Stomach (tissue), 9 donors: ENCODE results near the gene SEMA4D. TPM values are rescaled to one million over a fixed set of nuclear protein-coding genes. Genes with fewer than 3 reads are reported as not detected.

Experiments
- DNase-seq, 2 donors: peaks; one replicate each; pipeline versions ENCODE4 v3.0.0 to v3.0.0-alpha.2; 2013 to 2019
- H3K27ac ChIP-seq, 5 donors: fragments of 200-600 bp in 4 of 5; sonication (generic) in 4 of 5; one replicate each; pipeline ENCODE4 v1.5.1; 2013 to 2019; ENCODE audit warnings: mild to moderate bottlenecking in 1 of 5, moderate library complexity in 1 of 5
- H3K27me3 ChIP-seq, 3 donors: fragments of 200-600 bp; sonication (generic); one replicate each; pipeline ENCODE4 v1.5.1; 2017 to 2019; ENCODE audit warnings: mixed run types in 1 of 3
- H3K36me3 ChIP-seq, 4 donors: fragments of 200-600 bp; sonication (generic); 1 replicate in 3 of 4; 2 replicates in 1 of 4; pipeline ENCODE4 v1.5.1; 2016 to 2019
- H3K4me1 ChIP-seq, 4 donors: fragments of 200-600 bp; sonication (generic); one replicate each; pipeline ENCODE4 v1.5.1; 2016 to 2019
- H3K4me3 ChIP-seq, 4 donors: fragments of 200-600 bp; sonication (generic) in 3 of 4; one replicate each; pipeline ENCODE4 v1.5.1; 2016 to 2019; ENCODE audit warnings: mild to moderate bottlenecking in 1 of 4
- H3K9me3 ChIP-seq, 4 donors: fragments of 200-600 bp; sonication (generic); one replicate each; pipeline ENCODE4 v1.5.1; 2016 to 2019
- EP300 ChIP-seq: sonication (generic); formaldehyde crosslinking; IDR thresholded peaks from one replicate; pipeline ENCODE4 v1.6.1; 2017; ENCODE audit warnings: antibody characterized with exemption
- POLR2A ChIP-seq, 4 donors: fragments of 450-650 bp; IDR thresholded peaks; one replicate each; pipeline ENCODE4 v1.6.1; 2016; ENCODE audit warnings: antibody characterized with exemption in 4 of 4, control low read depth in 2 of 4, mild to moderate bottlenecking in 1 of 4, moderate library complexity in 1 of 4
- POLR2AphosphoS5 ChIP-seq, 3 donors: sonication (generic); formaldehyde crosslinking; IDR thresholded peaks; one replicate each; pipeline ENCODE4 v1.6.1; 2016; ENCODE audit warnings: antibody characterized with exemption in 3 of 3
- WGBS, 5 donors: extraction: QIAGEN DNeasy Blood & Tissue Kit in 3 of 5; methylation state at CpG; one replicate each; pipeline versions ENCODE4 v1.1.5 to v1.1.7; 2013 to 2018; 5-methylcytosine and 5-hydroxymethylcytosine counted together
- intact Hi-C: fragments of 100-400 bp; cut with DNase I; formaldehyde crosslinking; loops from one replicate; pipeline ENCODE4 v1.15.1; 2023; ENCODE audit warnings: low total_unique reads
- polyA plus RNA-seq, 3 donors: library from polyadenylated mRNA; stranded (reverse); fragments of 200-250 nt; gene quantifications; one replicate each; pipeline ENCODE4 v1.2.3, GENCODE V29; 2013
- total RNA-seq, 5 donors: library from RNA; depleted of rRNA; stranded (reverse); fragments of >200 nt; gene quantifications; one replicate each; pipeline versions ENCODE4 v1.1.0 to v1.2.3, GENCODE V29; 2014 to 2016
- TF ChIP-seq, protein P1 (sequence below), 7 experiments: fragments of 450-650 bp in 4 of 7; fragments of 200-600 bp in 3 of 7; sonication (generic) in 3 of 7; IDR thresholded peaks; one replicate each; pipeline ENCODE4 v1.5.1; 2016 to 2019; ENCODE audit warnings: antibody characterized with exemption in 7 of 7, control low read depth in 2 of 7, mild to moderate bottlenecking in 1 of 7
- donor health status: healthy with polysubstance abuse.
- donor health status: Bipolar disorder and iron deficiency.
- donor health status: healthy.

SEMA4D gene
- total and polyA plus RNA-seq, 8 donors: 4.9 to 43.3 (median 12.5) TPM

DNA sequence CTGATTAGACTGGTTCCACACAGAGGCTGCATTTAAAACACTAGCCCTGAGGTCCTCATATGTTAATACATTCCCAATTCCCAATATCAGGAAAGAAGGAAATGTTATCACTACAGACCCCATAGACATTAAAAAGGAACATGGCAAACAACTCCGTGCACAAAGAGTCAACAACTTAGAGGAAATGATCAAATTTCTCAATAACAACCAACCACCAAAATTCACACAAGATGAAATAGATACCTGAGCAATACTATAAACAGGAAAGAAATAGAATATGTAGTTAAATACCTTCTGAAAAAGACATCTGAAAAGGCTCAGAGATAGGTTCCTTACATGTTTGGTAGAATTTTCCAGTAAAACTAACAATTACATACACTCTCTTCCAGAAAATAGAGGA lies 28.9 kb downstream of the SEMA4D start:
- Histone ChIP-seq H3K4me1 (peaks cover 0 to 76% (median 31%) of the 10 kb centered on the region in 4 donors), H3K27me3 (no peaks in the 10 kb centered on the region), H3K27ac (peak overlapping the region in 2 of 5 donors; percentile 42 to 47), H3K4me3 (no peak overlapping the region), H3K9me3 (no peaks in the 10 kb centered on the region), H3K36me3 (no peaks in the 10 kb centered on the region)
- TF ChIP-seq POLR2AphosphoS5 (IDR thresholded peaks at IDR 0.05) (no peak), EP300 (no peak), POLR2A (IDR thresholded peaks at IDR 0.05) (no peak)
- TF ChIP-seq, protein P1, sequence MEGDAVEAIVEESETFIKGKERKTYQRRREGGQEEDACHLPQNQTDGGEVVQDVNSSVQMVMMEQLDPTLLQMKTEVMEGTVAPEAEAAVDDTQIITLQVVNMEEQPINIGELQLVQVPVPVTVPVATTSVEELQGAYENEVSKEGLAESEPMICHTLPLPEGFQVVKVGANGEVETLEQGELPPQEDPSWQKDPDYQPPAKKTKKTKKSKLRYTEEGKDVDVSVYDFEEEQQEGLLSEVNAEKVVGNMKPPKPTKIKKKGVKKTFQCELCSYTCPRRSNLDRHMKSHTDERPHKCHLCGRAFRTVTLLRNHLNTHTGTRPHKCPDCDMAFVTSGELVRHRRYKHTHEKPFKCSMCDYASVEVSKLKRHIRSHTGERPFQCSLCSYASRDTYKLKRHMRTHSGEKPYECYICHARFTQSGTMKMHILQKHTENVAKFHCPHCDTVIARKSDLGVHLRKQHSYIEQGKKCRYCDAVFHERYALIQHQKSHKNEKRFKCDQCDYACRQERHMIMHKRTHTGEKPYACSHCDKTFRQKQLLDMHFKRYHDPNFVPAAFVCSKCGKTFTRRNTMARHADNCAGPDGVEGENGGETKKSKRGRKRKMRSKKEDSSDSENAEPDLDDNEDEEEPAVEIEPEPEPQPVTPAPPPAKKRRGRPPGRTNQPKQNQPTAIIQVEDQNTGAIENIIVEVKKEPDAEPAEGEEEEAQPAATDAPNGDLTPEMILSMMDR (IDR thresholded peaks at IDR 0.05): no peak
- intact Hi-C loops: no loop called here
- 17 to 80% (median 45%) methylated on average over 1 of the region's 1 CpG for WGBS, 5 donors
- no peak for DNase-seq

DNA sequence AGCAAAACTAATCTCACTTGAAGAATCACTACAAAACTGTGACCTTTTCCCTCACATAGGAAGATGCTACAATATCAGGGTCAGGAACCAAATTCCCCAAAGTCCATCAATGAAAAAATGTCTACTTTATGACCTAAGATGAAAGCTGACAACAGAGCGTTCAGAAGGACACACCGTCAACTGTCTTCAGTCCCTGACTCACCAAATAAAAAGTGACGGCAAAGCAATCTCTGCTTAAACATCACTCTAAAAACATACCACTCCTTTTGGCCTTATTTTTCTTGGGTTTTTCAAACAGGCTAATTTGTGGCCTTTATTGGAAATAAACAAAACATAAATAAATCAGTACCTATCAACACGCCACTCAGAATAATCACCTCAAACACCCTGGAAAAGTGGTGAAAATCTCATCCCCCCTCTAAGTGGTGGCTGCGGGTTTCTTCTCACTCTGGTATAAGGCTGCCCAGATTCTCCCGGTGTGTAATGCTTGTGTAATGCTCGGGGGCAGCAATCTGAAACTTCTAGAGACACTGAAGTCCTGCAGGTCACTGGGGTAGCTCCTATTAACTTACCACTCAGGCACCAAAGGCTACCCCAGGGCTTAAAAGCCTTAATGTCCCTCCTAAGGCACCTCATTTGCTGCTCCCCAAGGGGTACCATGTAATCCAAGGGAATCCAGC lies 29.5 kb downstream of the SEMA4D start:
- Histone ChIP-seq H3K4me1 (peaks cover 0 to 77% (median 30%) of the 10 kb centered on the region in 4 donors), H3K36me3 (no peaks in the 10 kb centered on the region), H3K27me3 (no peaks in the 10 kb centered on the region), H3K9me3 (no peaks in the 10 kb centered on the region), H3K4me3 (no peak overlapping the region), H3K27ac (peak overlapping the region in 3 of 5 donors; percentile 42 to 57 (median 47))
- no peak for DNase-seq
- WGBS, 5 donors: 79 to 90% (median 84%) methylated on average over 7 of the region's 7 CpGs
- TF ChIP-seq, protein P1 (IDR thresholded peaks at IDR 0.05): no peak
- TF ChIP-seq EP300 (no peak), POLR2AphosphoS5 (IDR thresholded peaks at IDR 0.05) (no peak)
- intact Hi-C loops: no loop called here

DNA sequence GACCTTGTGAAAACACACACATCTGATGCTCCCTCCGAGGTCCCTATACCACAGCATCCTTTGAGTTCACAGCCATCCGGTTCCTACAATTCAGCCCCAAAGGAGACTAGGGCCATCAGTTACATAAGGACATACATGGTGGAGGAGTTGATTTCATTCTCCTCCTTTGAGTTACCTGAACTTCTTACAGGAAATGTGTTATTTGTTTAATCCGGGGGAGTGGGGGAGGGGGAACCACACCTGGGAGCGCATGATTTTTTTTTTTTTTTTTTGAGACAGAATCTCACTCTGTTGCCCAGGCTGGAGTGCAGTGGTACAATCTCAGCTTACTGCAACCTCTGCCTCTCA lies 30.7 kb downstream of the SEMA4D start:
- Histone ChIP-seq H3K4me1 (peaks cover 0 to 88% (median 30%) of the 10 kb centered on the region in 4 donors), H3K9me3 (no peaks in the 10 kb centered on the region), H3K27me3 (no peaks in the 10 kb centered on the region), H3K36me3 (no peaks in the 10 kb centered on the region), H3K4me3 (no peak overlapping the region), H3K27ac (peak overlapping the region in 3 of 5 donors; percentile 23 to 35 (median 33))
- 53 to 62% (median 58%) methylated on average over 4 of the region's 4 CpGs for WGBS, 5 donors
- TF ChIP-seq, protein P1 (IDR thresholded peaks at IDR 0.05): no peak
- no peak for TF ChIP-seq POLR2A (IDR thresholded peaks at IDR 0.05)
- TF ChIP-seq EP300: no peak
- no peak for TF ChIP-seq POLR2AphosphoS5 (IDR thresholded peaks at IDR 0.05)
- no peak for DNase-seq
- intact Hi-C loops: no loop called here

DNA sequence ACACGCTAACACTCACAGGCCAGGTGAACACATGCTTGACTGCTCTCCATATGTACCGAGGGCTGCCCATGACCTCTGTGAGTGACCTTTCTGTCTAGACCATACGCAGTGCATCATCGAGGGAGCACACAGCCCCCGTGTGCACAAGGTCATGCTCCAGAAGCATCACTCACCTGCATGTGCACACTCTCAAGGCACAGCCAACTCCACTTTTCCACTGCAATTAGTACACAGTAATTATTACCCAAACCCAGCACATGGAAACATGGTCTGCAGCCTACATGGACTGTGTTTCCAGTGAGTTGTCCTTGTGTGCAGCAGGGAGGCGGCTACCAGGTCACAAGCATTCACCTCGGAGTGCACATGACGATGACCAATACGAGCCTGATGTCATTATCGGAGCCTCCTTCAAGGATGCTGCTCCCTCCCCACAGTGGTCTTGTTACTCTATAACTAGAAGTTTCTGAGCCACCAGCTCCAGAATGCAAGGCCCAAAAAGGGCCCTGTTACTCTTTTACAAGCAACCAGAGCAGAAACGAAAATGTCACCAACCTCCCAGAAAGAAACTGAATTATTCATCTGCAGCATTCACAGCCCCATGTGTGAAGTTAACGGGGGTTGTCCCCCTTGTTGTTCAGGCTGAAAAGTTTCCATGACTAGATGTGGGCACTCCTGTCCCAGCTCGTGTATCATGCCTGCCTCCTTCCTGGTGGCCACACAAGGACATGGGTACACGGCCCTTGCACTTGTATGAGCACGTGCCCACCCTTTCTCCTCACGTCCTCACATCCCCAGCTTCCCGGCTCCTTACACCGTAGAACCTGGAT lies 31.2 kb downstream of the SEMA4D start:
- H3K27ac ChIP-seq: peak overlapping the region in 3 of 5 donors; percentile 23 to 35 (median 33)
- H3K4me1 ChIP-seq: peaks cover 0 to 92% (median 28%) of the 10 kb centered on the region in 4 donors
- no peaks in the 10 kb centered on the region for H3K9me3 ChIP-seq
- DNase-seq: no peak
- intact Hi-C loops: no loop called here
- H3K27me3 ChIP-seq: no peaks in the 10 kb centered on the region
- H3K36me3 ChIP-seq: no peaks in the 10 kb centered on the region
- H3K4me3 ChIP-seq: no peak overlapping the region
- WGBS, 5 donors: 75 to 87% (median 84%) methylated on average over 17 to 18 of the region's 18 CpGs
- TF ChIP-seq, protein P1 (IDR thresholded peaks at IDR 0.05): no peak
- TF ChIP-seq EP300 (no peak), POLR2AphosphoS5 (IDR thresholded peaks at IDR 0.05) (no peak), POLR2A (IDR thresholded peaks at IDR 0.05) (no peak)
